Erythroblast (primary cell): ENCODE measurements around the gene ALDH2.
"Not testable (repeated sequence)": the region's sequence is repeated elsewhere in the genome, so short reads cannot be mapped to it uniquely, and the experiment has no call there.

Experiments
- DNase-seq, 2 experiments: peaks; one replicate each; lab custom pipeline; 2025; lab: John Stamatoyannopoulos, UW
- GATA1 ChIP-seq: IDR thresholded peaks from 2 replicates; pipeline ENCODE4 v1.6.1; 2011; ENCODE audit warnings: low read depth, mild to moderate bottlenecking, control low read depth, low read length, moderate library complexity
- POLR2A ChIP-seq: IDR thresholded peaks from 2 replicates; pipeline ENCODE4 v1.6.1; 2011; ENCODE audit warnings: mild to moderate bottlenecking, low read length

Gene ALDH2

DNA sequence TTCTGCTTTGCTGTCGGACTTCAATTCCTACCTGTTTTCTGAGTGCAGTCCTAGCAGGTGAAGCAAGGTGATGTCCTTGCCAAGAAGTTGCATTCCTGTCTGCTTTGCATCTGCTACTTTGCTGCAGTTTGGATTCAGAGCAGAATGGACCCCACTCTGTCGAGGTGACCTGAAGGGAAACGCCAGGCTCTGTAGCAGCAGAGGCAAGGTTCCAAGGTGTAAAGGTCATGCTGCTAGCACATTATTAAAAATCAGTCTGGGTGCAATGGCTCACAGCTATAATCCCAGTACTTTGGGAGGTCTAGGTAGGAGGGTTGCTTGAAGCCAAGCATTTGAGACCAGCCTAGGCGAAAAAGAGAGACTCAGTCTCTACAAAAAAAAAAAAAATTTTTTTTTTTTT lies 17.3 kb upstream of the ALDH2 start:
- no peak for TF ChIP-seq GATA1
- no peak for DNase-seq

DNA sequence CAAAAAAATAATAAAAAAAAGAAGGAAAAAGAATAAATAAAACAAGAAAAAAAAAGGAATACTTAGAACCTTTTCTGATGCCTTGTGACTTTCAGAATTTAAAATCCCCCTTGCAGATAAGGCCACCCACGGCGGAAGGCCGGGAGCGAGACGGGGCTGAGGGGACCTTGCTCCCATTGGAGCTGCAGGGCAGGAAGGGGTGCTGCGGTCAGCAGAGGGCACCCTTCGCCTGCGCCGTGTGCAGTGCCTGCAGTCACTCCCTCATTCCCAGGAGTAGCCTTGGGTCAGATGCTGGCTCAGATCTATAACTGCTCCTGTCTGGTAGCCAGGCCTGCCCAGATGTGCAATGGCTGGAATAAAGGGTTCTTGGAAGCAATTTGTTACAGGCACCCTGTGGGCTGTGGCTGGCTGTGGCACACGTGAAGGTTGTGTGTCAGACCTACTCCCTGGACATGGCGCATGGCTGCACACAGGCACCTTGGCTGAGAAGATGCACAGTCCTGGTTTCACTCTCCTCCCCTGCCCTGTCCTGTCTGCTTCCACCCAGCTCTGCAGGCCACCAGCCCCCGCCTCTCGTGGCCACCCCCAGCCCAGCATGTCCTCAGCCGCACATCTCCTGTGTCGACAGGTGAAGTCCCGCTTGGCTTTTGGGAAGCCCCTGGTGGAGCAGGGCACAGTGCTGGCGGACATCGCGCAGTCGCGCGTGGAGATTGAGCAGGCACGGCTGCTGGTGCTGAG lies 13.4 kb upstream of the ALDH2 start:
- TF ChIP-seq POLR2A = no peak
- no peak for TF ChIP-seq GATA1
- DNase-seq = peak; percentile 37 to 59

DNA sequence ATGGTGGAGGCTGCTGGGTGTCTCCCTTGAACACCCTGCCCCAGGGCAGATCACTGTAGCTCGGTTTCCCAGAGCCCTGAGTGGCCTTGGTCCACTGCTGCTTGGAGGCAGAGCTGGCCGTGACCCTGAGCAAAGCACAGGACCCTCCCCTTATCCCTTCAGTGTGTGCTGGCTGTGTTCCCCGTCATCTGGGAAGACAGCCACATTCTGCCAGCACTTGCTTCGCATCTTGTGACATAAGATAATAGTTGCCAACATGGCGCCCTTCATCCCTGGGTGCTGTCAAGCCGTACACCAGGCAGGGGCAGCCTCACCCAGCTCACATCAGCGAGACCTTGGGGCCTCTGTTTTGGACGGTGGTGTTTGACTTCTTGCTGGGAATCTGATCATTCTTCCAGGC lies 12.1 kb upstream of the ALDH2 start:
- TF ChIP-seq POLR2A = no peak
- no peak for TF ChIP-seq GATA1
- DNase-seq = no peak

DNA sequence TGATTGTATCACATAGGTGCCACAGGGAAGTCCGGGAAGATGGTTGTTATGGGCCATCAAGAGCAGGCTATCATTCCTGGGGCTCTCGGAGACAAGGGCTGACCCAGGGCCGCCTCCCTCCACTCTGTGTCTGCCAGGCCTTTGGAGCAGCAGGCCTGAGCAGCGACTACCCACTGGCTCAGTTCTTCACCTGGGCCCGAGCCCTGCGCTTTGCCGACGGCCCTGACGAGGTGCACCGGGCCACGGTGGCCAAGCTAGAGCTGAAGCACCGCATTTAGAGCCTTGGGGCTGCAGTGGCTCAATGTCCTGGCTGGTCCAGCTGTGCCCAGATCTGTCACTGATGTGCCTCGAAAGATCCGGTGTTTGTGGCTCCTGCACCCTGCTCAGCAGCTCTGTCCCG lies 10.5 kb upstream of the ALDH2 start:
- DNase-seq = no peak
- no peak for TF ChIP-seq GATA1
- TF ChIP-seq POLR2A = no peak

DNA sequence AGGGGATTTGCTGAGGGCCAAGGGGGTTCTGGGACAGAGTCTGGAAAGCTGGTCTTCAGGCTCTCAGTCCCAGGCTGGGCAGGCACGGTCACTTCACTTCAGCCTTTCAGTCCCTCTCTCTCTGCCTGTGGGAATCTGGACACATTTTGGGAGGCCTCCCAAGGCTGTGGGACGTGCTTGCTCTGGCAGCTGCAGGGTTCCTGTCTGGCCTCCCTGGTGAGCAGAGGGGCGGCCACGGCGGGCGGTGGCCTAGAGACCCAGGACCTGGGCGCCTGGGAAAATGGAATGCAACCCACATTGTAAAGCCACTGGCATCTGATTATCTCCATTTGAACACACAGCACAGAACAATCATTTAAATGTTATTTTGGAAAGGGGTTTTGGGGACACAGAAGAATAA lies 10.1 kb upstream of the ALDH2 start:
- DNase-seq = no peak
- no peak for TF ChIP-seq GATA1
- TF ChIP-seq POLR2A = no peak

DNA sequence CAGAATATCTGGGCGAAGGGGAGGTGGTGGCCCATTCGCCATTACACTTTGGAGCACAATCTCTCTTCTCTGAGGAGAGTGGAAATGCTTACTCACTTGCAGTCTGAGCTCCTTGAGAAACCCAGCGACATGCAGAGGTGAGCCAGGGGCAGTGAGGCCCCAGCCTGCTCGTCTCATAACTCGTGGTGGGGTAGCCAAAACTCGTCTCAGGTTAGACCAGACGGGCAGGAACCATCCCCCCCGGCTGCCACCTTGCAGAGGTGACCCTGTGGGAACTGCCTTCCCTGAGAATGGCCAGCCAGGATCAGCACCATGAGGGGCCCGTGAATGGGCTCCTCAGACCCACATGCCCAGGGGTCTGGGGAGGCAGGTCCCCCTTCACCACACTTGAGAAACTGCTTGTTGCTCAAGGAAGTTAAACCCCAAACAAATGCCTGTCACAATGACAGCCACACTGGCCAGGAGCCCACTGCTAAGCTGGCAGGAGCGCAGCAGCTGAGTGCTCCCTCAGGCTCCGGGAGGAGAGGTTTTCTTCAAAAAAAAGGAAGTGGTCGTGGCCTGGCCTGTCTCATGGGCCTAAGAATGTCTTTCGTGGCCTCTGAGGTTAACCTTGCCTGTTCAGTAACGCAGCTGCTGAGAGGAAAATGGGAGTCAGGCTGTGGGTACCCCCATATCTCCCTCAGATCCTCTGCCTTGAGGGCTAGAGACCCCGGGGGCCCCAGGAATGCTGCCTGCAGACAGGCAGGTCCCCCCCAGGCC lies 9.2 kb upstream of the ALDH2 start:
- TF ChIP-seq GATA1 = no peak
- no peak for DNase-seq

DNA sequence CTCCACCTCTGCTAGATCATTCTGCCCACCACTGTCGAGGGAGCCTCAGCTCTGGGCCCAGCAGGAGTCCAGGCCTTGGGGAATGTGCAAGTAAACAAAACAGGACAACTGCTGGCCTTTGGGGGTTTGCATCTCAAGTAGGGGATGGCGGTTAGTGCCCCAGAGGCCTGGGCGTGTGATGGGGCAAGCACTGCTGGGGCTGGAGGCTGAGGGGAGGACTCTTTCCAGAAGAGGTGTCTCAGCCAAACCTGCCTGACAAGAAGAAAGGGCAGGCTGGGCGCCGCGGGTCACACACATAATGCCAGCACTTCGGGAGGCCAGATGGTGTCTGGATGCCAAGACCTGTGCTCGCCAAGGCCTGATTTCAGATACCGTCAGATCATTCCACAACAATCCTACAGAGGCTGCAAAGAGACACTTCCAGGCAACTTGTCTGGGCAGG lies 8.6 kb upstream of the ALDH2 start:
- no peak for DNase-seq

DNA sequence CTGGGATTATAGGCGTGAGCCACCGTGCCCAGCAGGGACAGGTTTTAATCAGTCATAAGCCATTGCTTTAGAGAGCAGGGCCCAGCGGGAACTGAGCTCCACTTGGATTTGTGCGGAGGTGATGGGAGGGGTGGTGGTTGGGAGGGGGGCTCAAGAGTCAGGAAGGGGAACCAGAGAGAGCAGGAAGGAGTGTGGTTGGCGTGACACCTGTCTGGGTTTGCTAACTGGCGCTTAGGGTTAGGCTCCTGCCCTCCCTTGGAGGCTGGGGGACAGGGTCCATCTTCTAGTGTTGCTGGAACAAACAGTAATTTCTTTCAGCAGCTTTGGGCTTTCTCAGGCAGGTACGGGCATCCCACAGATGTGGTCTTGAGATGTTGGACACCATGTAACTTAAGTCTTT lies 7.5 kb upstream of the ALDH2 start:
- no peak for TF ChIP-seq POLR2A
- no peak for TF ChIP-seq GATA1
- DNase-seq = no peak

More for the DNA sequence above, 8.6 kb upstream of the ALDH2 start:
- TF ChIP-seq GATA1 = no peak

DNA sequence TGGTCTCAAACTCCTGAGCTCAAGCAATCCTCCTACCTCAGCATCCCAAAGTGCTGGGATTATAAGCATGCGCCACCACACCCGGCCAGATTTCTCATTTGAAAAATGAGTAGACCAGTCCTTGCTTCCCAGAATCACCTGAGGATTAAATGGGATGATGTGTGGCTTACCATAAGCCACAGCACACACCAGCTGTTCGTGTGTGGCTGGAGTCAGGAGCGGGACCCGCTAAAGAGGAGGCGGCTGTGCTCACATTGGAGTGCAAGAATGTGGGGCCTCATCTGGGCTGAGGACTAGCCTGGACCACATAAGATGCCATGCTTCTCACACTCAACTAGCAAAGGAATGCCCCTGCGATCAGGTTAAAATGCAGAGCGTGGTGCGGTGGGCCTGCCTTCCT lies 6.7 kb upstream of the ALDH2 start:
- TF ChIP-seq GATA1 (no peak), POLR2A (no peak)
- DNase-seq = no peak

DNA sequence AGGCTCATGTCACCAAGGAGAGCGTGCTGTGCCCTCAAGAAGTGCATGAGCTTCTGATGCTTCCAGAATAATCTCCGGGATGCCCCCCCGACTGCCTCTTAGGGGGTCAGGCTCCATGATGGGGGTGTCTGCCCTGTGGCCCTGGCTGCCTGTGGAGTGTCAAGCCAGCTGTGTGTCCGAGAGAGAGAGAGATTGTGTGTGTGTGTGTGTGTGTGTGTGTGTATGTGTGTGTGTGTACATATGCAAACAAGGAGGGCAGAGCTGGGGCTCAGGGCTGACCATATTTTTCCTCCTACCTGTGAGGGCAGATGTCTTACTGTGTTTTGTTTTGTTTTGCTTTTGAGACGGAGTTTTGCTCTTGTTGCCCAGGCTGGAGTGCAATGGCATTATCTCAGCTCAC lies 5.6 kb upstream of the ALDH2 start:
- TF ChIP-seq POLR2A = no peak
- TF ChIP-seq GATA1 = no peak

DNA sequence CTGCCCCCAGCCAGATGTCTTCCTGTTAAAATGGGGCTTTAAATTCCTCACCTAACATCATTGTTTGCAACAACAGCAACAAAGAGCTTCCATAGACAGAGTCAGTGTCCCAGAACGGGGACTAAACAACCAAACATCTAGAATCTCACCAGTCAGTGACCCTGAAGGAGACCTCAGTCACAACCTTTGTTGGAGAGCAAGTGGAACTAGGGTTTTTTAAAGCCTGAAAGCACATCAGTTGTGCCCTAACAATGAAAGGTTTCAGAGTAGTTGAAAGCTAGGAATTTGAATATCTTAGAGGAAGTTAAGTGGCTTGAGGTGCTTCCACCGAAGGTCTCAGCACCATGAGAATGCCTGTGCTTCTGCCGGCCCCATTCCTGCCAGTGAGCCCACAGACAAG lies 5.0 kb upstream of the ALDH2 start:
- no peak for TF ChIP-seq POLR2A
- no peak for DNase-seq

More for the DNA sequence above, 5.6 kb upstream of the ALDH2 start:
- no peak for DNase-seq

DNA sequence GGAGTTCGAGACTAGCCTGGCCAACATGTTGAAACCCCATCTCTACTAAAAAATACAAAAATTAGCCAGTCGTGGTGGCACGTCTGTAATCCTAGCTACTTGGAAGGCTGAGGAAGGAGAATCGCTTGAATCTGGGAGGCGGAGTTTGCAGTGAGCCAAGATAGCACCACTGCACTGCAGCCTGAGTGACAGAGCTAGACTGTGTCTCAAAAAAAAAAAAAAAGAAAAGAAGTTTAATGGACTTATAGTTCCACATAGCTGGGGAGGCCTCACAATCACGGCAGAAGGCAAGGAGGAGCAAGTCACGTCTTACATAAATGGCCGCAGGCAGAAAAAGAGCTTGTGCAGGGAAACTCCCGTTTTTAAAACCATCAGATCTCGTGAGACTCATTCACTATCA lies 3.2 kb upstream of the ALDH2 start:
- DNase-seq = not testable (repeated sequence)

DNA sequence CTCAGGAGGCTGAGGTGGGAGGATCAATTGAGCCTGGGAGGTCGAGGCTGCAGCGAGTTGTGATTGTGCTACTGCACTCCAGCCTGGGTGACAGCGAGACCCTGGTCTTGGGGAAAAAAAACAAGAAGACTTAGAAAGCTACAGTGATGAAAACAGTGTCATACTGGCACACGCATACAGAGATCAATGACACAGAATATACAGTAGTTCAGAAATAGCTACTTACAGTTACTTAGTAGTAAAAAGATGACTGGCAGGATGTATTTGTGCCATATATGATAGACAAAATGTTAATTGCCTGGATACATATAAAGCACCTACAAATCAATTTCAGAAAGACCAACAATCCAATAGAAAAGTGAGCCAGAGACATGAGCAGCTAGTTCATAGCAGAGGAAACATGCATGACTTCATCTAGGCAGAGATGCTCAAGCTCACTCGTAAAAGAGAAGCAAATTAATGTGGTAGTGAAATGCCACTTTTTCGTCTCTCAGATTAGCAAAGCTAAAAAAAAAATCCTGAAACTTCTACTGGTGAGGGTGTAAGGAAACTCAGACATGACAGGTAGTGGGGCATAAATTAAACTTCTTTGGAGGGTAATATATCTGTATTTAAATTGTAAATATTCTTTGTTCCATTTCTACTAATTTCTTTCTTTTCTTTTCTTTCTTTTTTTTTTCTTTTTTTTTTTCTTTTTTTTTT lies 2.5 kb upstream of the ALDH2 start:
- TF ChIP-seq POLR2A = no peak
- TF ChIP-seq GATA1 = no peak
- no peak for DNase-seq

DNA sequence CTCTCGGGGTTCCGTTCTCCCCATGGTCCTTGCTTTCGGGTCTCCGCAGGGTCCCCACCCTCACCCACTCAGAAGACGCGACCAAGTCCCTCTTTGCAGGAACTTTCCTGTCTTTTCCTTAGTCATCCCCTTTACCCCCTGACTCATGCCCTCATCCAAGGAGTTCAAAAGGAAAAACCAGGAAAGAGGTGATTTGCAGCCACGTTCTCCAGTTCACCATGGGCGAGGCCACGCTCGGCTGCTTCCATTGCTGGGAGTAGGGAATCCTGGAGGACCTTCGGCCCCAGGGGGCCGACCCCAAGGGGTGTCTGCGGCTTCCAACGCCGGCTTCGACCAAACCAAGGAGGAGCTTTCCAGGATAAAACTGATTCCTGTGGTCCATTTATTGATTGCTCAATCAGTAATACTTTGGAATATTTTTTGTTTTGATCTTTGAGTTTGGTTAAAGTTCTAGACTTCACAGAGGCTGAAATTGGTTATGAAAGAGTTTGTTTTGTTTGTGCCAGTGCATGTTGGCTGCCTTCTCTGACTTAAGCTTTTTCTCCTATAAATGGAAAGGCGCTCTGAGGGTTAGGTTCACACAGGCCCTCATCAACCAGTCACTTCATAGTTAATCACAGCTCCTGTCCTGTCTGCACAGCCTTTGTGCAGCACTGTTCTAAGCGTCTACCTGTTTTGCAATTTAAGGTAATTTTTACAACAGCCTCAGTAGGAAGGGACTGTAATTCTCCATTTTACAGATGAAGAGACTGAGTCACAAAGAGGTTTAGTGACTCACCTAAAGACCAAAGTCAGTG lies 827 bp downstream of the ALDH2 start:
- no peak for DNase-seq
- TF ChIP-seq POLR2A (no peak), GATA1 (no peak)
